Kidney epithelial cell (primary cell): ENCODE measurements around the gene FOXK1. TPM values are rescaled to one million over a fixed set of nuclear protein-coding genes. Genes with fewer than 3 reads are reported as not detected.

Source experiments
- DNase-seq: peaks from one replicate; pipeline ENCODE4 v3.0.0-alpha.2; 2010; ENCODE audit warnings: low read depth
- H3K27me3 ChIP-seq: 2 replicates; pipeline ENCODE4 v1.6.0; 2011; ENCODE audit warnings: low read length; ENCODE audit not compliant: control insufficient read depth, insufficient read depth
- H3K36me3 ChIP-seq: 2 replicates; pipeline ENCODE4 v1.5.1; 2011; ENCODE audit warnings: low read length; ENCODE audit not compliant: control insufficient read depth, insufficient read depth
- H3K4me3 ChIP-seq: 2 replicates; pipeline ENCODE4 v1.5.1; 2011; ENCODE audit warnings: low read depth, mild to moderate bottlenecking, control low read depth, low read length
- total RNA-seq: library from RNA; depleted of rRNA; stranded (reverse); fragments of >200 nt; gene quantifications from 2 replicates; pipeline ENCODE4 v1.2.3, GENCODE V29; 2015
- TF ChIP-seq, protein P1 (sequence below): IDR thresholded peaks from 2 replicates; pipeline ENCODE4 v1.5.1; 2011; ENCODE audit warnings: mild to moderate bottlenecking, moderate library complexity, low read length, control low read depth, inconsistent platforms; ENCODE audit not compliant: insufficient read depth, poor library complexity, severe bottlenecking

The FOXK1 gene
- total RNA-seq, 1 donor from 2014 or later = 48.2 TPM

DNA sequence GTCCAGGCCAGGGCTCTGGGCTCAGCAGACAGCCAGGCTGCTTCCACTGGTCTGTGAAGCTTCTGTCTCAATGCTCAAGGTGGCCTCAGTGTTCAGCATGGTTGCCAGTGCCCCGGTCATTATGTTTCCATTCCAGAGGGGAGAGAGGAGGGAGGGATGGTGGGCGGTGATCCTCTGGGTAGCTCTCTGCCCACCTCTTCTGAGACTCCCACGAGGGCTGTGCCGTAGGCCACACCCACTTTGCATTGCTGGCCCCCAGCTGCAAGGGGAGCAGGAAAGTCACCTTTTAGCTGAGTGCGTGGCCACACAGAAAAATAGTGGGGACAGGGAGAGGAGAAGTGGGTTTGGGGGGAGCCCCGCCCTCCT is 42.5 kb downstream of the FOXK1 start:
- peak overlapping the region; percentile 29 for H3K4me3 ChIP-seq
- TF ChIP-seq, protein P1, sequence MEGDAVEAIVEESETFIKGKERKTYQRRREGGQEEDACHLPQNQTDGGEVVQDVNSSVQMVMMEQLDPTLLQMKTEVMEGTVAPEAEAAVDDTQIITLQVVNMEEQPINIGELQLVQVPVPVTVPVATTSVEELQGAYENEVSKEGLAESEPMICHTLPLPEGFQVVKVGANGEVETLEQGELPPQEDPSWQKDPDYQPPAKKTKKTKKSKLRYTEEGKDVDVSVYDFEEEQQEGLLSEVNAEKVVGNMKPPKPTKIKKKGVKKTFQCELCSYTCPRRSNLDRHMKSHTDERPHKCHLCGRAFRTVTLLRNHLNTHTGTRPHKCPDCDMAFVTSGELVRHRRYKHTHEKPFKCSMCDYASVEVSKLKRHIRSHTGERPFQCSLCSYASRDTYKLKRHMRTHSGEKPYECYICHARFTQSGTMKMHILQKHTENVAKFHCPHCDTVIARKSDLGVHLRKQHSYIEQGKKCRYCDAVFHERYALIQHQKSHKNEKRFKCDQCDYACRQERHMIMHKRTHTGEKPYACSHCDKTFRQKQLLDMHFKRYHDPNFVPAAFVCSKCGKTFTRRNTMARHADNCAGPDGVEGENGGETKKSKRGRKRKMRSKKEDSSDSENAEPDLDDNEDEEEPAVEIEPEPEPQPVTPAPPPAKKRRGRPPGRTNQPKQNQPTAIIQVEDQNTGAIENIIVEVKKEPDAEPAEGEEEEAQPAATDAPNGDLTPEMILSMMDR = no peak
- no peaks in the 10 kb centered on the region for H3K36me3 ChIP-seq
- H3K27me3 ChIP-seq = no peaks in the 10 kb centered on the region
- DNase-seq = no peak

- TF ChIP-seq, protein P1 = peak; percentile 7
- peak; percentile 79 for DNase-seq
- H3K27me3 ChIP-seq = no peaks in the 10 kb centered on the region
- H3K36me3 ChIP-seq = no peaks in the 10 kb centered on the region
- peak overlapping the region; percentile 29 for H3K4me3 ChIP-seq
Measured at GRCh38 chr7:4725014-4725849, 43.1 kb downstream of the FOXK1 start.

DNA sequence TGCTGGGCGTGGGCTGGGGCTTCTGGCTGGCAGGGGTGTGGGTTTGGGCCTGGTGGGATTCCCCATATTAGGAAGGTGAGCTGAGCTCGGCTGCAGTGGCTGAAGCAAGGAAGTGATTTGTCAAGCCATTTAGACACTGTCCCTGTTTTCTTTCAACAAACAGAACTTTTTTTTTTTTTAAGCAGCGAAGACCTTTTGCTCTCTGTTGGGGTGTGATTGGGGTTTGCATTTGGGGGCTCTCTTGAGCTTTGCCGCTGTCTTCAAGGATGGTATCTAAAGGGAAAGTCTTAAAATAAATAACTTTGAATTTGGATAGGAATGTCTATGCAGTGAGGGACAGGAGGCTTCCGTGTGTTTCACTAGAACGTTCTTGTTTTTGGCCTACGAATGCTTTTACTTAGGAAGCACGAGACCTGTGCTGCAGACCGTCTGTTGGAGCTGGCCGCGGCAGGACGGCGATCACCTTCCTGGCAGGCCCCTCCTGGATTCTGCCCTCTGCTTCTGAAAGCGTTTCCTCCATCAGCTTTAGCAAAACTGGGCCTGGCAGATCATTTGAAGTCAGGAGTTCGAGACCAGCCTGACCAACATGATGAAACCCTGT is 43.9 kb downstream of the FOXK1 start:
- TF ChIP-seq, protein P1 = no peak

DNA sequence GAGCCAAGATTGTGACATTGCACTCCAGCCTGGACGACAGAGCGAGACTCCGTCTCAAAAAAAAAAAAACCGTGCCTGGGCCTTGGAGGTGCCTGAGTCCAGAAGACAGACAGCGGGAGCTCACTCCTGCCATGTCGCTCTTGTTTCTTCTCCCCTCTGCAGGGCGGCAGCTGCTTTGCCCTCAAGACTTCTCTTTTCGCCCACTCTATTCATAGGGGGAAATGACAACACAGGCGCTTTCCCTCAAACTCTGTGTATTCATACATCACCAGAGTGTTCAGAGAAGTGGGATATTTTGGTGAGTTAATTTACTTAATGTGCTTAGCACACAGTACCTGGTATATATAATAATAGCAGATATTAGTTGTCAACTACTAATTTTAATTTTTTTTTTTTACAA is 44.5 kb downstream of the FOXK1 start:
- Histone ChIP-seq H3K36me3 (no peaks in the 10 kb centered on the region), H3K4me3 (no peak overlapping the region), H3K27me3 (no peaks in the 10 kb centered on the region)
- TF ChIP-seq, protein P1 = no peak
- DNase-seq = no peak

More for the DNA sequence above, 43.9 kb downstream of the FOXK1 start:
- no peak for DNase-seq
- no peaks in the 10 kb centered on the region for H3K27me3 ChIP-seq
- peak overlapping the region; percentile 29 for H3K4me3 ChIP-seq
- no peaks in the 10 kb centered on the region for H3K36me3 ChIP-seq

GRCh38 chr7:4727914-4728705 is 46.0 kb downstream of the FOXK1 start:
- no peaks in the 10 kb centered on the region for H3K36me3 ChIP-seq
- TF ChIP-seq, protein P1 = no peak
- no peak for DNase-seq
- no peaks in the 10 kb centered on the region for H3K27me3 ChIP-seq
- H3K4me3 ChIP-seq = no peak overlapping the region
